Measurements from ENCODE around the gene CEMIP. TPM values are rescaled to one million over a fixed set of nuclear protein-coding genes. Genes with fewer than 3 reads are reported as not detected.

CEMIP gene
- polyA plus RNA-seq, 3 donors: not detected

DNA sequence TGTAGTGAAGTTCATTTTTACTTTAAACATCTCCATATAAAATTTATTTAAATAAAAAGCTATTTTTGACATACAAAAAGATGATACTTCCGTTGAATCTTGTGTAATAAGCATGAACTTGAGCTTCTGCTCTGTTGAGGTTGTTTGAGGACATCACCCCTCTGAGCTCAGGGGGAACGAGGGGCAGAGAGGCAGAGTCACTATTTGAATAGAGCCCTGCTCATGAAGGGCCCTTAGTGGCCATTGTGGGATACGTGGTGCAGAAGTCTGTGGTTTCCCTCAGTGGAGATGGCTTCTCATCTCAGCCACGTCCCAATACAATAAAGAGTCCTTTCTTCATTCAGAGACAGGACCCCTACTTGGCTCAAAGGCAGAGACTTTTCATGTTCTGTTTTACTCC, 10.6 kb downstream of the CEMIP start:
- no peaks in the 10 kb centered on the region for H4K20me1 ChIP-seq (ENCODE audit: insufficient read depth, low read length)
- intact Hi-C loops (cut with micrococcal nuclease): no loop called here
- H3K36me3 ChIP-seq (replicated peaks in 1 of 2; ENCODE audit: control insufficient read depth in 1 of 2, insufficient read depth in 2 of 2, low read length in 2 of 2): no peaks in the 10 kb centered on the region
- H3K27ac ChIP-seq (ENCODE audit: low read depth in 1 of 2, low read length in 2 of 2): no peak overlapping the region
- H2AFZ ChIP-seq (ENCODE audit: insufficient read depth, low read depth, low read length, poor library complexity, severe bottlenecking): no peak overlapping the region
- TF ChIP-seq, protein P1, sequence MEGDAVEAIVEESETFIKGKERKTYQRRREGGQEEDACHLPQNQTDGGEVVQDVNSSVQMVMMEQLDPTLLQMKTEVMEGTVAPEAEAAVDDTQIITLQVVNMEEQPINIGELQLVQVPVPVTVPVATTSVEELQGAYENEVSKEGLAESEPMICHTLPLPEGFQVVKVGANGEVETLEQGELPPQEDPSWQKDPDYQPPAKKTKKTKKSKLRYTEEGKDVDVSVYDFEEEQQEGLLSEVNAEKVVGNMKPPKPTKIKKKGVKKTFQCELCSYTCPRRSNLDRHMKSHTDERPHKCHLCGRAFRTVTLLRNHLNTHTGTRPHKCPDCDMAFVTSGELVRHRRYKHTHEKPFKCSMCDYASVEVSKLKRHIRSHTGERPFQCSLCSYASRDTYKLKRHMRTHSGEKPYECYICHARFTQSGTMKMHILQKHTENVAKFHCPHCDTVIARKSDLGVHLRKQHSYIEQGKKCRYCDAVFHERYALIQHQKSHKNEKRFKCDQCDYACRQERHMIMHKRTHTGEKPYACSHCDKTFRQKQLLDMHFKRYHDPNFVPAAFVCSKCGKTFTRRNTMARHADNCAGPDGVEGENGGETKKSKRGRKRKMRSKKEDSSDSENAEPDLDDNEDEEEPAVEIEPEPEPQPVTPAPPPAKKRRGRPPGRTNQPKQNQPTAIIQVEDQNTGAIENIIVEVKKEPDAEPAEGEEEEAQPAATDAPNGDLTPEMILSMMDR (IDR thresholded peaks at IDR 0.05): no peak
- H3K27ac Mint-ChIP-seq: peak overlapping the region in 3 of 7 donors; percentile 47 to 81 (median 66)
- H3K36me3 Mint-ChIP-seq: no peaks in the 10 kb centered on the region
- H3K27me3 Mint-ChIP-seq (ENCODE audit: low read depth in 3 of 3): peaks cover 8 to 16% (median 9%) of the 10 kb centered on the region in 3 donors
- H3K4me2 ChIP-seq (replicated peaks; ENCODE audit: extremely low read depth, low read length, poor library complexity, severe bottlenecking): peak overlapping the region; percentile 57
- H3K79me2 ChIP-seq (ENCODE audit: insufficient read depth, low read length): no peaks in the 10 kb centered on the region
- H3K4me1 Mint-ChIP-seq: peaks cover 36% of the 10 kb centered on the region
- H3K4me1 ChIP-seq (ENCODE audit: control insufficient read depth in 1 of 2, insufficient read depth in 2 of 2, low read length in 2 of 2): peaks cover 31 to 34% of the 10 kb centered on the region in 2 donors
- peaks cover 0 to 5% of the 10 kb centered on the region in 2 donors for H3K27me3 ChIP-seq (ENCODE audit: control insufficient read depth in 2 of 2, insufficient read depth in 2 of 2, low read length in 2 of 2)
- no peaks in the 10 kb centered on the region for H3K9me3 ChIP-seq (replicated peaks in 1 of 2; ENCODE audit: control insufficient read depth in 1 of 2, insufficient read depth in 1 of 2, low read length in 2 of 2)
- no CpG with 5 or more reads among the region's 4 CpGs for WGBS (ENCODE audit: insufficient coverage)
- H3K9ac ChIP-seq (ENCODE audit: insufficient read depth, low read length, poor library complexity, severe bottlenecking): no peak overlapping the region
- H3K4me3 Mint-ChIP-seq: peak overlapping the region in 1 of 2 donors; percentile 11
- no peaks in the 10 kb centered on the region for H3K9me3 Mint-ChIP-seq
- DNase-seq: peak in 2 of 3 donors; percentile 16 to 26
- peak overlapping the region in 1 of 3 experiments; percentile 39 for H3K4me3 ChIP-seq (replicated peaks in 1 of 3; ENCODE audit: low read depth in 2 of 3, low read length in 3 of 3)

DNA sequence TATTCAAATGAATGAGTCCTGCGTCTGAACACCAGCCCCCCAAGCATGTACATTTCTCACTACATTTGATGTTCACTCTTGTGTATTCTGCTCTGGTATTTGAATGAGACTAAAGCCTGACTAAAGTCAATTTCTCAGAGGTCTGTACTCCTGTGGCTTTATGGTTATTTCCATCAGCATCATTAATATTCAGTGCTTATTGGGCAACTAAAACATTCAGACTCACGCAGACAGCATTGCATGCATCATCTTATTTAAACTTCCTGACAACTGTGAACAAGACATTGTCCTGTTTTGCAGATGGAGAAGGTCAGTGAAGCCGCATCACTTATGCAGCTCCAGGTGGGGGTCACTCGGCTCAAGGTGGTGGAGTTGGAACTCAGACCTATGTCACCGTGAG, 11.1 kb downstream of the CEMIP start:
- Histone ChIP-seq H3K27ac (ENCODE audit: low read depth in 1 of 2, low read length in 2 of 2) (no peak overlapping the region), H3K36me3 (replicated peaks in 1 of 2; ENCODE audit: control insufficient read depth in 1 of 2, insufficient read depth in 2 of 2, low read length in 2 of 2) (no peaks in the 10 kb centered on the region), H3K4me3 (replicated peaks in 1 of 3; ENCODE audit: low read depth in 2 of 3, low read length in 3 of 3) (no peak overlapping the region), H3K79me2 (ENCODE audit: insufficient read depth, low read length) (no peaks in the 10 kb centered on the region), H2AFZ (ENCODE audit: insufficient read depth, low read depth, low read length, poor library complexity, severe bottlenecking) (no peak overlapping the region), H3K27me3 (ENCODE audit: control insufficient read depth in 2 of 2, insufficient read depth in 2 of 2, low read length in 2 of 2) (peaks cover 0 to 5% of the 10 kb centered on the region in 2 donors), H4K20me1 (ENCODE audit: insufficient read depth, low read length) (no peaks in the 10 kb centered on the region), H3K9ac (ENCODE audit: insufficient read depth, low read length, poor library complexity, severe bottlenecking) (no peak overlapping the region), H3K4me2 (replicated peaks; ENCODE audit: extremely low read depth, low read length, poor library complexity, severe bottlenecking) (no peak overlapping the region), H3K9me3 (replicated peaks in 1 of 2; ENCODE audit: control insufficient read depth in 1 of 2, insufficient read depth in 1 of 2, low read length in 2 of 2) (no peaks in the 10 kb centered on the region), H3K4me1 (ENCODE audit: control insufficient read depth in 1 of 2, insufficient read depth in 2 of 2, low read length in 2 of 2) (peaks cover 31 to 34% of the 10 kb centered on the region in 2 donors)
- H3K9me3 Mint-ChIP-seq: no peaks in the 10 kb centered on the region
- no CpG with 5 or more reads among the region's 5 CpGs for WGBS (ENCODE audit: insufficient coverage)
- peaks cover 36% of the 10 kb centered on the region for H3K4me1 Mint-ChIP-seq
- peaks cover 9 to 17% (median 9%) of the 10 kb centered on the region in 3 donors for H3K27me3 Mint-ChIP-seq (ENCODE audit: low read depth in 3 of 3)
- H3K36me3 Mint-ChIP-seq: no peaks in the 10 kb centered on the region
- no peak overlapping the region for H3K27ac Mint-ChIP-seq
- intact Hi-C loops (cut with micrococcal nuclease): no loop called here
- peak in 1 of 3 donors; percentile 23 for DNase-seq
- TF ChIP-seq, protein P1 (IDR thresholded peaks at IDR 0.05): no peak
- H3K4me3 Mint-ChIP-seq: no peak overlapping the region
